ENCODE data around the gene NUBPL. TPM values are rescaled to one million over a fixed set of nuclear protein-coding genes. Genes with fewer than 3 reads are reported as not detected.

Gene NUBPL
- polyA plus RNA-seq, 1 donor (not counting 4 experiments of a cell fraction or from before 2014, with no cell fraction given), result 18.8 TPM

DNA sequence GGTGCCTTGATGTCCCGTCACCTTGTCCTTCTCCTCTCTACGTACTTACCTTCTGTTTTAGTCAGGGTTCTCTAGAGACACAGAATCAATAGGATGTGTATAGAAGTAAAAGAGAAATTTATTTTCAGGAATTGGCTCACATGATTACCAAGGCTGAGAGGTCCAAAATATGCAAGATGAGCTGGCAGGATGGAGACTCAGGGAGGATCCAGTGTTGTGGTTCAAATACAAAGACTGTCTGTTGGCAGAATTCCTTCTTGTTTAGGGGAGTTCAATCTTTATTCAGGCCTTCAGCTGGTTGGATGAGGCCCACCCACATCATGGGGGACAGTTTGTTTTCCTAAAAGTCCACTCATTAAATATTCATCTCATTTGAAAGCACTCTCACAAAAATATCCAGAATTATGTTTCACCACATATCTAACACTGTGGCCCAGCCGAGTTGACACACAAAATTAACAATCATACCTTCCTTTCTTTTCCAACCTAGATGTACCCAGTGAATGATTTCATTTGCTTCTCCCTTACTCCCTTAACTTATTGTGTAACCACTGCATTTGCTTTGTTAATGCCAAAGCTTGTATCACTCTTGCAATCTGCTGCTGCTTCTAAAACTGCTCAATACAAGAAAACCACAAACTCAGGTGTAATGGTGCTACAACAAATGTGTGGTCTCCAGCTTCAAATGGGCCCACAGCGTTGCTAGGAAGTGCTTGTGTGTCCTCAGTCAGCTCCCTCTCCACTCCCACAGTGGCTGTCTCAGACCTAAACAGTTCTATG lies 320.5 kb downstream of the NUBPL start:
- FAIRE-seq, result no peak
- no peak overlapping the region for H3K9ac ChIP-seq (ENCODE audit: control insufficient read depth, extremely low read depth, insufficient read depth, low read length)

DNA sequence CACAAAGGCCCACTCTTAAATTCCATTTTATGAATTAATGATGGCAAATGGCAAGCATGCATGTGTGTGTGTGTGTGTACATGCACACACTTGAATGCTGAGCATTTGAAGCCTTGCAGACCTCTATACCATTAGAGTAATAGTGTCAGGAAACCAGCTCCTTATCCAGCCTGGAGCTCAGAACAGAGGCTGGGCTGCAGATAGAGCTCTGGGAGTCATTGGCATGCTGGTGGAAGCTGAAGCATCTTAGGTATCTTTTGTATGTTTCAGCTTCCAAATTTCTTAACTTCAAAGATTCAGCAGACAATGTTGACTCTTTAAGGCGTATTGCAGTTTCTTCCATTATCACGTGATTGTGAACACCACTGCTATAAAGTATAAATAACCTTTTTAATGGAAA lies 323.0 kb downstream of the NUBPL start:
- dilution Hi-C loops (cut with MboI; ENCODE audit: extremely low pct_ligation_motif_present, low sequenced_read_pairs), result no loop called here
- no peaks in the 10 kb centered on the region for H3K79me2 ChIP-seq (ENCODE audit: control insufficient read depth, insufficient read depth, low read length)
- FAIRE-seq, result no peak
- no peak overlapping the region for H2AFZ ChIP-seq (ENCODE audit: control insufficient read depth, low read length)
- peak overlapping the region; percentile 53 for H3K27ac ChIP-seq (ENCODE audit: control insufficient read depth, insufficient read depth, low read length)
- no peak for DNase-seq (ENCODE audit: low read depth, low spot score)
- no peak overlapping the region for H3K4me3 ChIP-seq (ENCODE audit: control insufficient read depth in 2 of 3, extremely low read depth in 1 of 3, insufficient read depth in 2 of 3, low read depth in 1 of 3, low read length in 3 of 3)
- H3K4me1 ChIP-seq (ENCODE audit: control insufficient read depth, extremely low read depth, insufficient read depth, low read length), result peaks cover 50% of the 10 kb centered on the region
- no peaks in the 10 kb centered on the region for H3K9me3 ChIP-seq (ENCODE audit: control insufficient read depth, low read depth, low read length)
- no peaks in the 10 kb centered on the region for H4K20me1 ChIP-seq (ENCODE audit: control insufficient read depth, extremely low read depth, insufficient read depth, low read length)
- H3K27me3 ChIP-seq (ENCODE audit: control insufficient read depth, extremely low read depth, insufficient read depth, low read length), result no peaks in the 10 kb centered on the region
- no peaks in the 10 kb centered on the region for H3K9me1 ChIP-seq (ENCODE audit: control insufficient read depth, extremely low read depth, insufficient read depth, low read length)
- H3K9ac ChIP-seq (ENCODE audit: control insufficient read depth, extremely low read depth, insufficient read depth, low read length), result no peak overlapping the region
- no peaks in the 10 kb centered on the region for H3K36me3 ChIP-seq (ENCODE audit: control insufficient read depth in 2 of 2, extremely low read depth in 1 of 2, insufficient read depth in 2 of 2, low read length in 2 of 2)
- H3K4me2 ChIP-seq (ENCODE audit: control insufficient read depth, extremely low read depth, insufficient read depth, low read depth, low read length), result peak overlapping the region; percentile 30
- TF ChIP-seq, protein P1, sequence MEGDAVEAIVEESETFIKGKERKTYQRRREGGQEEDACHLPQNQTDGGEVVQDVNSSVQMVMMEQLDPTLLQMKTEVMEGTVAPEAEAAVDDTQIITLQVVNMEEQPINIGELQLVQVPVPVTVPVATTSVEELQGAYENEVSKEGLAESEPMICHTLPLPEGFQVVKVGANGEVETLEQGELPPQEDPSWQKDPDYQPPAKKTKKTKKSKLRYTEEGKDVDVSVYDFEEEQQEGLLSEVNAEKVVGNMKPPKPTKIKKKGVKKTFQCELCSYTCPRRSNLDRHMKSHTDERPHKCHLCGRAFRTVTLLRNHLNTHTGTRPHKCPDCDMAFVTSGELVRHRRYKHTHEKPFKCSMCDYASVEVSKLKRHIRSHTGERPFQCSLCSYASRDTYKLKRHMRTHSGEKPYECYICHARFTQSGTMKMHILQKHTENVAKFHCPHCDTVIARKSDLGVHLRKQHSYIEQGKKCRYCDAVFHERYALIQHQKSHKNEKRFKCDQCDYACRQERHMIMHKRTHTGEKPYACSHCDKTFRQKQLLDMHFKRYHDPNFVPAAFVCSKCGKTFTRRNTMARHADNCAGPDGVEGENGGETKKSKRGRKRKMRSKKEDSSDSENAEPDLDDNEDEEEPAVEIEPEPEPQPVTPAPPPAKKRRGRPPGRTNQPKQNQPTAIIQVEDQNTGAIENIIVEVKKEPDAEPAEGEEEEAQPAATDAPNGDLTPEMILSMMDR (optimal IDR thresholded peaks at IDR 0.05 in 1 of 3, IDR thresholded peaks at IDR 0.05 in 1 of 3, conservative IDR thresholded peaks at IDR 0.05 in 1 of 3; ENCODE audit: extremely low read depth in 1 of 3, insufficient read depth in 2 of 3, low read length in 3 of 3), result no peak
- TF ChIP-seq EZH2 (IDR thresholded peaks at IDR 0.05; ENCODE audit: low read length), result no peak

More for the DNA sequence above, 320.5 kb downstream of the NUBPL start:
- no peak for DNase-seq (ENCODE audit: low read depth, low spot score)
- H3K79me2 ChIP-seq (ENCODE audit: control insufficient read depth, insufficient read depth, low read length), result no peaks in the 10 kb centered on the region
- peak overlapping the region; percentile 15 for H3K27ac ChIP-seq (ENCODE audit: control insufficient read depth, insufficient read depth, low read length)
- H3K9me1 ChIP-seq (ENCODE audit: control insufficient read depth, extremely low read depth, insufficient read depth, low read length), result no peaks in the 10 kb centered on the region
- H3K4me3 ChIP-seq (ENCODE audit: control insufficient read depth in 2 of 3, extremely low read depth in 1 of 3, insufficient read depth in 2 of 3, low read depth in 1 of 3, low read length in 3 of 3), result no peak overlapping the region
- peaks cover 50% of the 10 kb centered on the region for H3K4me1 ChIP-seq (ENCODE audit: control insufficient read depth, extremely low read depth, insufficient read depth, low read length)
- H3K36me3 ChIP-seq (ENCODE audit: control insufficient read depth in 2 of 2, extremely low read depth in 1 of 2, insufficient read depth in 2 of 2, low read length in 2 of 2), result no peaks in the 10 kb centered on the region
- H3K9me3 ChIP-seq (ENCODE audit: control insufficient read depth, low read depth, low read length), result no peaks in the 10 kb centered on the region
- H3K27me3 ChIP-seq (ENCODE audit: control insufficient read depth, extremely low read depth, insufficient read depth, low read length), result no peaks in the 10 kb centered on the region
- no peak overlapping the region for H3K4me2 ChIP-seq (ENCODE audit: control insufficient read depth, extremely low read depth, insufficient read depth, low read depth, low read length)
- no peak for TF ChIP-seq EZH2 (IDR thresholded peaks at IDR 0.05; ENCODE audit: low read length)
- TF ChIP-seq, protein P1 (optimal IDR thresholded peaks at IDR 0.05 in 1 of 3, IDR thresholded peaks at IDR 0.05 in 1 of 3, conservative IDR thresholded peaks at IDR 0.05 in 1 of 3; ENCODE audit: extremely low read depth in 1 of 3, insufficient read depth in 2 of 3, low read length in 3 of 3), result no peak
- H2AFZ ChIP-seq (ENCODE audit: control insufficient read depth, low read length), result no peak overlapping the region
- no peaks in the 10 kb centered on the region for H4K20me1 ChIP-seq (ENCODE audit: control insufficient read depth, extremely low read depth, insufficient read depth, low read length)
- dilution Hi-C loops (cut with MboI; ENCODE audit: extremely low pct_ligation_motif_present, low sequenced_read_pairs), result no loop called here
